Stomach (tissue), 4 donors: ENCODE results near the gene SPCS2.

Experiments
- POLR2A ChIP-seq, 4 donors: fragments of 450-650 bp; IDR thresholded peaks; one replicate each; pipeline ENCODE4 v1.6.1; 2016; ENCODE audit warnings: antibody characterized with exemption in 4 of 4, control low read depth in 2 of 4, mild to moderate bottlenecking in 1 of 4, moderate library complexity in 1 of 4
- POLR2AphosphoS5 ChIP-seq, 3 donors: sonication (generic); formaldehyde crosslinking; IDR thresholded peaks; one replicate each; pipeline ENCODE4 v1.6.1; 2016; ENCODE audit warnings: antibody characterized with exemption in 3 of 3
- TF ChIP-seq, protein P1 (sequence below), 7 experiments: fragments of 450-650 bp in 4 of 7; fragments of 200-600 bp in 3 of 7; sonication (generic) in 3 of 7; IDR thresholded peaks; one replicate each; pipeline ENCODE4 v1.5.1; 2016 to 2019; ENCODE audit warnings: antibody characterized with exemption in 7 of 7, control low read depth in 2 of 7, mild to moderate bottlenecking in 1 of 7

DNA sequence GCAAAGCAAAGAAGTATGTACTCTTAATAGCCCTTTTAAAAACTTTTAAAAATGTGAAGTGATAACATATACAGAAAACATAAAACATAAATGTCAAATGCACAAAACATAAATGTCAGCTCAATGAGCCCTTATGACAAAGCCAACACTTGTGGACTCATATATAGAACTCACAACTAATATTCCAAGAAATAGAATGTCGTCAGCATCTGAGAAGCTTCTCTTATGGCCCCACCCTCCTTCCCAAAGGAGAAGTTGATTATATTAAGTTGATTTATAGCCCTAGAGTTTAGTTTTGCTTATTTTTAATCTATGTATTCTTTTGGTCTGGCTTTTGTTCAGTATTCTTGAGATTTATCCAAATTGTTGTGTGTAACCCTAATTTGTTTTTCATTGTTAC, 53.5 kb downstream of the SPCS2 start:
- TF ChIP-seq, protein P1, sequence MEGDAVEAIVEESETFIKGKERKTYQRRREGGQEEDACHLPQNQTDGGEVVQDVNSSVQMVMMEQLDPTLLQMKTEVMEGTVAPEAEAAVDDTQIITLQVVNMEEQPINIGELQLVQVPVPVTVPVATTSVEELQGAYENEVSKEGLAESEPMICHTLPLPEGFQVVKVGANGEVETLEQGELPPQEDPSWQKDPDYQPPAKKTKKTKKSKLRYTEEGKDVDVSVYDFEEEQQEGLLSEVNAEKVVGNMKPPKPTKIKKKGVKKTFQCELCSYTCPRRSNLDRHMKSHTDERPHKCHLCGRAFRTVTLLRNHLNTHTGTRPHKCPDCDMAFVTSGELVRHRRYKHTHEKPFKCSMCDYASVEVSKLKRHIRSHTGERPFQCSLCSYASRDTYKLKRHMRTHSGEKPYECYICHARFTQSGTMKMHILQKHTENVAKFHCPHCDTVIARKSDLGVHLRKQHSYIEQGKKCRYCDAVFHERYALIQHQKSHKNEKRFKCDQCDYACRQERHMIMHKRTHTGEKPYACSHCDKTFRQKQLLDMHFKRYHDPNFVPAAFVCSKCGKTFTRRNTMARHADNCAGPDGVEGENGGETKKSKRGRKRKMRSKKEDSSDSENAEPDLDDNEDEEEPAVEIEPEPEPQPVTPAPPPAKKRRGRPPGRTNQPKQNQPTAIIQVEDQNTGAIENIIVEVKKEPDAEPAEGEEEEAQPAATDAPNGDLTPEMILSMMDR (IDR thresholded peaks at IDR 0.05): no peak
- TF ChIP-seq POLR2A (IDR thresholded peaks at IDR 0.05) (no peak), POLR2AphosphoS5 (IDR thresholded peaks at IDR 0.05) (no peak)
